ENCODE results near the gene NOG. TPM values are rescaled to one million over a fixed set of nuclear protein-coding genes. Genes with fewer than 3 reads are reported as not detected.

NOG gene
- total RNA-seq, 1 experiment from 2014 or later, result 0.25 TPM

DNA sequence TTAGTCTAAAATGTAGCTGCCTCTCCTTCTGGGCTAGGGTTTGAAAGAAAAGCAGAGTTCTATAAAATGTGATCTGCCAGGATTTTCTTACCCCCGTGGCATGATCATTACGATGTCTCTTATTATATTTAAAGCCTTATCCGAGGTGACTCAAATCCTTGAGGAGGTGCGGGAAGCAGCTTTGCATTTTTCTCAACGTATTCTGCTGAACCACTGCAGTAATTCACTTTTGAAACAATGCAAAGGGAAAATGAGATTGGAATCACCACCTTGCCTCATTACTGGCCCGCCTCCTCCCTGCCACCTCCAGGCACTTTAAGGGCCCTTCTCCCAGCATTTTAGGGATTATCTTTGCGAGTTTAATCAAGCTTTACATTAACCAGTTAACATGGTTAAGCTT is 9.7 kb upstream of the NOG start:
- BruUV-seq (replicated peaks), result no TSS peak
- Histone ChIP-seq H3K27ac (ENCODE audit: low read depth, low read length) (no peak overlapping the region), H3K79me2 (ENCODE audit: insufficient read depth, low read length) (no peaks in the 10 kb centered on the region), H3K9me2 (ENCODE audit: insufficient read depth) (no peaks in the 10 kb centered on the region), H3K9me3 (ENCODE audit: control insufficient read depth in 1 of 2, insufficient read depth in 1 of 2, low read depth in 1 of 2, low read length in 2 of 2) (no peaks in the 10 kb centered on the region), H3K27me3 (ENCODE audit: insufficient read depth, low read length) (peaks cover 21% of the 10 kb centered on the region; the same call in 1 of the 2 replicates), H3K4me1 (ENCODE audit: control insufficient read depth in 1 of 2, insufficient read depth in 2 of 2, low read length in 2 of 2) (no peaks in the 10 kb centered on the region), H2AFZ (ENCODE audit: low read depth, low read length, poor library complexity, severe bottlenecking) (no peak overlapping the region), H3K9ac (ENCODE audit: low read length) (no peak overlapping the region), H3K4me2 (ENCODE audit: low read length) (no peak overlapping the region), H3K4me3 (replicated peaks in 1 of 2; ENCODE audit: low read depth in 1 of 2, low read length in 2 of 2) (no peak overlapping the region), H4K20me1 (ENCODE audit: insufficient read depth) (no peaks in the 10 kb centered on the region), H3K36me3 (ENCODE audit: control insufficient read depth in 1 of 2, insufficient read depth in 2 of 2, low read length in 2 of 2) (no peaks in the 10 kb centered on the region)
- TF ChIP-seq SRF (IDR thresholded peaks at IDR 0.05; ENCODE audit: low read depth) (no peak), CEBPB (IDR thresholded peaks at IDR 0.05; ENCODE audit: low read depth) (no peak), SIN3A (IDR thresholded peaks at IDR 0.05; ENCODE audit: low read depth) (no peak), JUND (IDR thresholded peaks at IDR 0.05) (no peak), POLR2AphosphoS5 (IDR thresholded peaks at IDR 0.05; ENCODE audit: low read depth, low read length) (no peak)
- TF ChIP-seq, protein P1, sequence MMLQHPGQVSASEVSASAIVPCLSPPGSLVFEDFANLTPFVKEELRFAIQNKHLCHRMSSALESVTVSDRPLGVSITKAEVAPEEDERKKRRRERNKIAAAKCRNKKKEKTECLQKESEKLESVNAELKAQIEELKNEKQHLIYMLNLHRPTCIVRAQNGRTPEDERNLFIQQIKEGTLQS (IDR thresholded peaks at IDR 0.05), result no peak
- DNase-seq (ENCODE audit: low read depth, low spot score) (no peak), ATAC-seq (no peak)
- intact Hi-C loops (cut with micrococcal nuclease), result no loop called here
- CTCF ChIA-PET, result interaction anchor here (2.2 to 3.0 kb wide), 2 partner anchors 10 to 132 kb away, joined by 7 to 13 read pairs; partner anchors contain the start of gene NOG
- POLR2A ChIA-PET, result no interaction called here
- RAD21 ChIA-PET (ENCODE audit: low non-redundant PET in 1 of 2, low total read pairs in 2 of 2, uncharacterized antibody in 2 of 2, unreplicated experiment in 2 of 2), result interaction anchor here in 1 of 2 experiments (1.0 kb wide), 1 partner anchor 196 kb away, joined by 4 read pairs; no protein-coding TSS in a partner anchor

DNA sequence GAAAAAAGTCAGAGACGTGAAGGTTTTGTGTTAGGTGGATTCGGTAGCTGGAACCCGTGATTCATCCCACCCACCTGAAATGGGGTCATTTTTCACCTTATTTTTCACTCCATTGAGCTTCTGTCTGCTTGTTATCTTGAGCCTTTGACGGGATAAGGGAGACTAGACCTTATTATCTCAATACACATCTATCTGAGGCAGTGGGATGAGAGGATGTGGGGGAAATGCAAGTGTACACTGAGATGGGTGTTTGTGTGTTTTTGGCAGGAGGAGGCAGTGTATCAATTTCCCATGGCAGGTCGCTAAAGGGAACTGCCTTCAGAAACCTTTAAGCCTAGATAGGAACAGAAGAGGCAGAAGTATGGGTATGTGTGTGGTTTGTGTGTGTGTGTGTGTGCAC is 6.2 kb upstream of the NOG start:
- Histone ChIP-seq H3K4me2 (ENCODE audit: low read length) (no peak overlapping the region), H3K9ac (ENCODE audit: low read length) (no peak overlapping the region), H3K79me2 (ENCODE audit: insufficient read depth, low read length) (no peaks in the 10 kb centered on the region), H4K20me1 (ENCODE audit: insufficient read depth) (no peaks in the 10 kb centered on the region), H3K4me3 (replicated peaks in 1 of 2; ENCODE audit: low read depth in 1 of 2, low read length in 2 of 2) (no peak overlapping the region), H3K9me3 (ENCODE audit: control insufficient read depth in 1 of 2, insufficient read depth in 1 of 2, low read depth in 1 of 2, low read length in 2 of 2) (no peaks in the 10 kb centered on the region), H3K27me3 (ENCODE audit: insufficient read depth, low read length) (peaks cover 46% of the 10 kb centered on the region; the same call in 1 of the 2 replicates), H3K36me3 (ENCODE audit: control insufficient read depth in 1 of 2, insufficient read depth in 2 of 2, low read length in 2 of 2) (no peaks in the 10 kb centered on the region), H3K27ac (ENCODE audit: low read depth, low read length) (no peak overlapping the region), H2AFZ (ENCODE audit: low read depth, low read length, poor library complexity, severe bottlenecking) (no peak overlapping the region), H3K4me1 (ENCODE audit: control insufficient read depth in 1 of 2, insufficient read depth in 2 of 2, low read length in 2 of 2) (peaks cover 0 to 5% of the 10 kb centered on the region in 2 experiments; a peak in 1 of 4 replicates), H3K9me2 (ENCODE audit: insufficient read depth) (no peaks in the 10 kb centered on the region)
- POLR2A ChIA-PET, result no interaction called here
- no peak for DNase-seq (ENCODE audit: low read depth, low spot score)
- intact Hi-C loops (cut with micrococcal nuclease), result no loop called here
- no TSS peak for BruUV-seq (replicated peaks)
- RAD21 ChIA-PET (ENCODE audit: low non-redundant PET in 1 of 2, low total read pairs in 2 of 2, uncharacterized antibody in 2 of 2, unreplicated experiment in 2 of 2), result no interaction called here
- no peak for ATAC-seq
- CTCF ChIA-PET, result no interaction called here
- TF ChIP-seq CEBPB (IDR thresholded peaks at IDR 0.05; ENCODE audit: low read depth) (no peak), YY1 (IDR thresholded peaks at IDR 0.05; ENCODE audit: extremely low read depth, insufficient replicate concordance, low read depth, low read length) (no peak), RAD21 (IDR thresholded peaks at IDR 0.05; ENCODE audit: low read depth) (no peak), EGR1 (IDR thresholded peaks at IDR 0.05; ENCODE audit: low read depth) (no peak), SRF (IDR thresholded peaks at IDR 0.05; ENCODE audit: low read depth) (no peak), TCF7L2 (IDR thresholded peaks at IDR 0.05; ENCODE audit: borderline replicate concordance, extremely low read depth, insufficient read depth, insufficient read length) (no peak), ZFX (IDR thresholded peaks at IDR 0.05) (no peak), ZNF274 (IDR thresholded peaks at IDR 0.05; ENCODE audit: low read depth, low read length) (no peak), JUND (IDR thresholded peaks at IDR 0.05) (no peak), EZH2phosphoT487 (IDR thresholded peaks at IDR 0.05; ENCODE audit: borderline replicate concordance) (no peak), POLR2A (IDR thresholded peaks at IDR 0.05; ENCODE audit: borderline replicate concordance, extremely low read depth, insufficient read depth, insufficient read length) (no peak)
- TF ChIP-seq, protein P2, sequence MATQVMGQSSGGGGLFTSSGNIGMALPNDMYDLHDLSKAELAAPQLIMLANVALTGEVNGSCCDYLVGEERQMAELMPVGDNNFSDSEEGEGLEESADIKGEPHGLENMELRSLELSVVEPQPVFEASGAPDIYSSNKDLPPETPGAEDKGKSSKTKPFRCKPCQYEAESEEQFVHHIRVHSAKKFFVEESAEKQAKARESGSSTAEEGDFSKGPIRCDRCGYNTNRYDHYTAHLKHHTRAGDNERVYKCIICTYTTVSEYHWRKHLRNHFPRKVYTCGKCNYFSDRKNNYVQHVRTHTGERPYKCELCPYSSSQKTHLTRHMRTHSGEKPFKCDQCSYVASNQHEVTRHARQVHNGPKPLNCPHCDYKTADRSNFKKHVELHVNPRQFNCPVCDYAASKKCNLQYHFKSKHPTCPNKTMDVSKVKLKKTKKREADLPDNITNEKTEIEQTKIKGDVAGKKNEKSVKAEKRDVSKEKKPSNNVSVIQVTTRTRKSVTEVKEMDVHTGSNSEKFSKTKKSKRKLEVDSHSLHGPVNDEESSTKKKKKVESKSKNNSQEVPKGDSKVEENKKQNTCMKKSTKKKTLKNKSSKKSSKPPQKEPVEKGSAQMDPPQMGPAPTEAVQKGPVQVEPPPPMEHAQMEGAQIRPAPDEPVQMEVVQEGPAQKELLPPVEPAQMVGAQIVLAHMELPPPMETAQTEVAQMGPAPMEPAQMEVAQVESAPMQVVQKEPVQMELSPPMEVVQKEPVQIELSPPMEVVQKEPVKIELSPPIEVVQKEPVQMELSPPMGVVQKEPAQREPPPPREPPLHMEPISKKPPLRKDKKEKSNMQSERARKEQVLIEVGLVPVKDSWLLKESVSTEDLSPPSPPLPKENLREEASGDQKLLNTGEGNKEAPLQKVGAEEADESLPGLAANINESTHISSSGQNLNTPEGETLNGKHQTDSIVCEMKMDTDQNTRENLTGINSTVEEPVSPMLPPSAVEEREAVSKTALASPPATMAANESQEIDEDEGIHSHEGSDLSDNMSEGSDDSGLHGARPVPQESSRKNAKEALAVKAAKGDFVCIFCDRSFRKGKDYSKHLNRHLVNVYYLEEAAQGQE (IDR thresholded peaks at IDR 0.05; ENCODE audit: low read depth), result no peak
- TF ChIP-seq, protein P3, sequence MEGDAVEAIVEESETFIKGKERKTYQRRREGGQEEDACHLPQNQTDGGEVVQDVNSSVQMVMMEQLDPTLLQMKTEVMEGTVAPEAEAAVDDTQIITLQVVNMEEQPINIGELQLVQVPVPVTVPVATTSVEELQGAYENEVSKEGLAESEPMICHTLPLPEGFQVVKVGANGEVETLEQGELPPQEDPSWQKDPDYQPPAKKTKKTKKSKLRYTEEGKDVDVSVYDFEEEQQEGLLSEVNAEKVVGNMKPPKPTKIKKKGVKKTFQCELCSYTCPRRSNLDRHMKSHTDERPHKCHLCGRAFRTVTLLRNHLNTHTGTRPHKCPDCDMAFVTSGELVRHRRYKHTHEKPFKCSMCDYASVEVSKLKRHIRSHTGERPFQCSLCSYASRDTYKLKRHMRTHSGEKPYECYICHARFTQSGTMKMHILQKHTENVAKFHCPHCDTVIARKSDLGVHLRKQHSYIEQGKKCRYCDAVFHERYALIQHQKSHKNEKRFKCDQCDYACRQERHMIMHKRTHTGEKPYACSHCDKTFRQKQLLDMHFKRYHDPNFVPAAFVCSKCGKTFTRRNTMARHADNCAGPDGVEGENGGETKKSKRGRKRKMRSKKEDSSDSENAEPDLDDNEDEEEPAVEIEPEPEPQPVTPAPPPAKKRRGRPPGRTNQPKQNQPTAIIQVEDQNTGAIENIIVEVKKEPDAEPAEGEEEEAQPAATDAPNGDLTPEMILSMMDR (IDR thresholded peaks at IDR 0.05 in 2 of 3, conservative IDR thresholded peaks at IDR 0.05 in 1 of 3; ENCODE audit: borderline replicate concordance in 1 of 3, insufficient read depth in 1 of 3, low read depth in 2 of 3, low read length in 2 of 3), result no peak
